MM.1S (cell line): Measurements from ENCODE around the gene SOBP.

Experiments used
- CTCF ChIP-seq: fragments of 300-600 bp; sonication (generic); IDR thresholded peaks from 2 replicates; pipeline ENCODE4 v1.5.1; 2016; ENCODE audit warnings: antibody characterized with exemption, low read length, mixed read lengths
- EZH2 ChIP-seq: fragments of 300-600 bp; sonication (generic); optimal IDR thresholded peaks from 2 replicates; pipeline ENCODE3; 2017; ENCODE audit warnings: low read depth, mild to moderate bottlenecking, antibody characterized with exemption, low read length, mixed read lengths
- EZH2phosphoT487 ChIP-seq: fragments of 300-600 bp; sonication (generic); IDR thresholded peaks from 2 replicates; pipeline ENCODE4 v1.6.1; 2018; ENCODE audit warnings: antibody characterized with exemption, low read length

- TF ChIP-seq CTCF (no peak), EZH2 (no peak), EZH2phosphoT487 (no peak)
Measured at GRCh38 chr6:107564589-107564951, 74.7 kb downstream of the SOBP start.
